HUDEP-2 (cell line): Measurements from ENCODE around the gene ENPP3.

ENCODE experiments used
- DNase-seq, 76 experiments: peaks; one replicate each; lab custom pipeline; 2025; ENCODE audit not compliant: unreplicated experiment in 76 of 76; lab: John Stamatoyannopoulos, UW

The ENPP3 gene

GRCh38 chr6:131636880-131637792 lies at the start of gene ENPP3:
Gene ENPP3, plus strand, starts transcription at chr6:131637302. Its CDS starts 83 bp downstream, at chr6:131637385.
- peak in 31 of 76 experiments; percentile 21 to 73 (median 53) for DNase-seq

GRCh38 chr6:131587909-131588308 lies 49.2 kb upstream of the ENPP3 start:
- no peak for DNase-seq

DNA sequence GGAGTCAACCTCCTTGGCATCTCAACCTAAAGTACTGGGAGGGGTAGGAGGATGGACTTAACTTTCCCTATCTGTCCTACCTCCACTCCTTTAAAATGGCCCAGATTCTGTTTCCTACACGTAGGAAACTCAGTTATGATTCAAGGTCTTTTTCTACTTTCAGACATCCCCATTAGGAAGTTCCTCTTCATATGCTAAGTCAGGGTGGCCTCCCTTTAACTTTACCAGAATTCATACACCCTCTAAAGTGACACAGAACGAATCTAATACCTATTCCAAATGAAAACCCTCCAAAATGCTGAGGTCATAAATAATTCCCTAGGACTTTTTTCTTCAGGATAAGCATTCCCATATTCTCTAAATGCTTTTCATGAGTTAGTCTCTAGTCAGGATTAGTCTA lies 48.5 kb upstream of the ENPP3 start:
- no peak for DNase-seq

GRCh38 chr6:131592935-131593334 lies 44.2 kb upstream of the ENPP3 start:
- no peak for DNase-seq

DNA sequence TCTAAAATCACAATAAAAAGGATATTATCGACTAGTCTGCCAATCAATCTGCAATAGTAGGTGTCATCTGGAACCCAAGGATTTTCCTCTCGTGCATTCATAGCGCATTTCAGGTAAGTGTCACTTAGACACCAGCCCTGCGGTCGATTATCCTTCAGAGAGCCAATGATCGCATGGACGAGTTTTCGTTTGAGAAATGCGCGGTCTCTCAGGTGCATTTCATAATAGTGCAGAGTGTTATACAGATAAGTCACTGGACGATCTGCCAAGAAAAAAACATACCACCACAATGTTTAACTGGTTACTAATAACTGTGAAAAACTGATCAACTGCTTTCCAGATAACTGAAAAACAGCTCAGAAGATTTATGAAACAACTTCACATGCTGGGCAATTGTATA lies 43.0 kb upstream of the ENPP3 start:
- DNase-seq = no peak

DNA sequence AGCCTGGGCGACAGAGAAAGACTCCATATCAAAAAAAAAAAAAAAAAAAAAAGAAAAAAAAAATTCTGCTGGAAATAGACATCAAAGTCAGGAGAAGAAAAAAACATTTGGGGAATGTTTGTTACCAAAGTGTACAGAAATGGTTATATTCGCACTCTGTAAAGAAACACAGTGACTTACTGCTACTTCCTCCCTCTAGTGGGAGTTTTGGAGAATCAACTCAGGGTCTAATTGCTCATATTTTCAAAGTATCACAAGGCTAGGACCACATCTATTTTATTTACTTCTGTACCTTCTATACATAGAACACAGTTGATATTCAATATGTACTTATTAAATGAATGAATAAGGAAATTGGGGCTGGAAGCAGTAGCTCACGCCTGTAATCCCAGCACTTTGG lies 39.7 kb upstream of the ENPP3 start:
- DNase-seq = peak in 1 of 76 experiments; percentile 7

GRCh38 chr6:131600716-131601115 lies 36.4 kb upstream of the ENPP3 start:
- DNase-seq = no peak

- no peak for DNase-seq
Observed at GRCh38 chr6:131602781-131603312, 34.3 kb upstream of the ENPP3 start.

DNA sequence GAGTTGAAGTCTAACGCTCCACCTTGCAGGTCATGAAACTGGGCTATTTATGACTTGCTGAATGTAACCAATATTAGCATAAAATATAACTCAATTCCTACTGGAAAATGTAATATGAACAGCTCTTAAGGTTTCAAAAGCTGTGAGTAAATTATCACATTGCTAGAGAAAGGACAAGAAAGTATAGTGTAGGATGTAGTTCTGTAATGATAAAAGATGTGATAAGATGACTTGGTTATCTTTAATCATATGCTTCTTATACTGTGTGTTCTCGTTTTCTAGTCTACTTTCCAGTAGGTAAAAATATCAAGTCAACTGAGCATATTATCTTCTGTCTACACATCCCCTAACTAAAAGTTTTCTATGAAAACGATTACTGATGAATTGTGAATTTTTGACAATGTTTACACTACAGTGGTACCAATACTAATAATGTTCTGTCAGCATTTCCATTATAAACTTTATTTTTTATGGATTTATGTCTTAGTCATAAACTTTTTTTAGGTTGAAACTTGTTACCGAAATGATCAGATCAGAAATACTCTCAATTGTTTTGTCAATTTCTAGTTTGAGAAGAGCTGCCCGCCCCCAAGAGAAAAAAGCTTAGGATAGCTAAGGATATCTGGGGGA lies 23.7 kb upstream of the ENPP3 start:
- no peak for DNase-seq

DNA sequence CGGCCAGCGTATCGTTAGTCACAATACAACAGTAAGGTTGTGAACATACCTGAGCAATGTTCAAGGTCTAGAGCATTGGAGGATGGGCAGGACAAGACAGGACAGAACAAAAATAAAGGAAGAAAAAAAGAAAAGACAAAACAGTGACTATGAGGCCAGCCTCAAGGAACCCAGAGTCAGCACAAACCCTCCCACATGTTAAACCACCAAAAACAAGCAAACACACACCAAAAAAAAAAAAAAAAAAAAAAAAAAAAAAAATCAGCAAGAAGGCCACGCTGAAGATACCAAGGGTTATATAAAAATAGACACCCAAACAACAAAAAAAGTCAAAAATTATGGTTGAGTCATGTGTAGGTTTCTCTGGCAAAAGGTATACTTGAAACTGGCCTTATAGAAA lies 21.8 kb upstream of the ENPP3 start:
- no peak for DNase-seq

DNA sequence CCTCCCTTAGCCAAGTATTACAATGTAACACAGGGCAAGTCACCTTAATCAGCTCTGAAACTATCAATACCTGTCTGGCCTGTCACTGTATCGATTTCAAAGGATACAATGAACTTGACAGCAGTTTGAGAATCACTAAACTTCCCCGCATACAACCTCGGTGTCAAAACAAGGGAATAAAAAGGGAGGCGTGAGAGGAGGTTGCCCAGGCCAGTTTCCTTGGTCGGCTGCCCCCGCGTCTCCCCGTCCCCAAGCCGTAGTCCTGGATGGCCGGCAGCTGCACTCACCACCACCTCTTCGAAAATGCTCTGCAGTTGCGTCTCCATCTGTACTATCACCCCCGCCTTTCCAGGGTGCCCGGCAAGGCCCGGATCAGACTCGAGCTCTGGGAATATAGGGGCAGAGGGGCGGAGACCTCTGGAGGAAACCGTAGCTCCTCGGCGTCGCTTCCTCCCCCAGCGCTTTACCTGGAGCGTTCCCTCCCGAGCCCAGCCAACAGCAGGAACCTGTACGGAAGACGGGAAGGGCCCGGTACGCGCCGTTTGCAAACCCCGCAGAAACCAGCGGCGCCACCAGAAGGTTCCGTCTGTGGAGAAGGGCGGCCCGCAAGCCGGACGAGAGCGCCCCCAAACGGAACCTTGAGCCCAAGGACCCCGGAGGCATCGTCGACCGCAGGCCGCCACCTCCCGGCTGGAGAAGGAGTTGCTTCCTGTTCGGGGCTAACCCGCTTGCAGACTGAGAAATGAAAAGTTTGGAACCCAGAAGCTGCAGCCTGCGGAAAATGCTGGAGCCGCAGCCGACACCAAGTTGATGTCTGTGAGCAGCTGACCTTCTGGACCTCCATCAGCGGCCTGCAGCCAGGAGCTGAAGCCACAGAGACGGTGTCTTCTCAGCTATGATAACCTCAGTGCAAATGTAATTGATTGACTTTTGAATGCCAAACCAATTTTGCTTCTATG lies 9.1 kb upstream of the ENPP3 start, which contains the start of gene MED23:
TSS of gene MED23 (minus strand) at position 519 of the 959 bp plus-strand sequence. CDS start at position 326, 193 bp downstream.
- peak; percentile 60 to 99 (median 96) for DNase-seq

DNA sequence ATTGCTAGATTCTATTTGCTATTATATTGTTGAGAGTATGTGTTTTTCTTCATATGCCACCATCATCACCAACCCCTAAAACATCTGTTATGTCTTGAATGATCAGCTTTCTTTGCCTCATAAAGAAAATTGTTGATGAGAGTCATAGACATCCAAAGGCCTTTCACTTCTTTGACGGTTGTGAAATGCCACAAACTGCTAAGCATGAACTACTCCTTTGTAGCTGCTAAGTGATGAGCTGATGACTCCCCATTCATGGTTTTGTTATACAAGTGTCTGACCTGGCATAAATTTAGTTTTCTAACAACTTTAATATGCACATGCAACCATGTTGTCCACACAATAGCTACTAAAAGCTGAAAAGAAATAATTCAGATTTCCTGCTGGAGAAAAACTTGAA lies 8.4 kb upstream of the ENPP3 start:
- peak in 3 of 76 experiments; percentile 20 to 51 (median 25) for DNase-seq

GRCh38 chr6:131629651-131630050 lies 7.5 kb upstream of the ENPP3 start:
- DNase-seq = peak in 74 of 76 experiments; percentile 22 to 98 (median 79)

- DNase-seq = no peak
Observed at GRCh38 chr6:131631625-131632289, 5.3 kb upstream of the ENPP3 start.

- no peak for DNase-seq
Observed at GRCh38 chr6:131635384-131636340, 1.4 kb upstream of the ENPP3 start.

- DNase-seq = peak in 9 of 76 experiments; percentile 20 to 62 (median 39)
Observed at GRCh38 chr6:131638013-131638412, 911 bp downstream of the ENPP3 start.

DNA sequence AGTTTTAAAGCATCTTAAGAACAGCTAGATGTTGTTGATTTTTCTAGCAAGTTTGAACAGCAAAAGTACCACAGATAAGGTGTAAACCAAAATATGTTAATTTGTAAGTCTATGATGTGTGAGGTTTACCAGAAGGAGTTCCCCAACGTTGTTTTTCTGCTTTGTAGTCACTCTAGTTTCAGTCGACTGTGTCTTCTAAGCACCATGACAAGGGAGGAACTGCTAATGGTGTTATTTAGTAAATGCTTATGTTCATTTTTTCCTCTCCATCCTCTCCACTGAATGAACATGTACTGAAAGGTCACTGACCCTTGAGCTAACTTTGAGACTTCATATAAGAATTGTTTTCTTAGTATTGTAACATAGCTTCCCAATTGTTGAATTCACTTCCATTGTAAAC lies 3.0 kb downstream of the ENPP3 start:
- DNase-seq = peak in 11 of 76 experiments; percentile 26 to 66 (median 47)

DNA sequence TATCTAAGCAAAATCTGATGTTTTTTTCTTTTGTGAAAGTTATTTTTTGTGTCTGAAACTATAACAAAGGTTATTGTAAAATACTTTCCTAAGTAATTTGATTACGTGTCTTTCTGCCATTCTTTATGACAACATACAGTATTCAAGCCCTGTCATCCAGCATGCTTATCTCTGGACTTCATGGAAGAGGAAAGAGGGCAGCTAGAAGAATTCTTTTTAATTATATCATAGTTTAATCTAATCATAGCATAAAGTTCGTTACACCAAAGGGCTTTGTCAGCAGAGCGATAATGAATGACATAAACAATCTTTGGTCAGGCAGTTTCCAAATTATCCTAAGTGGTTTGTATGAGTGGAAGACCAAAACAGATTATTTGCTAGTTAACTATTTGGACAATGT lies 3.5 kb downstream of the ENPP3 start:
- peak in 37 of 76 experiments; percentile 32 to 91 (median 72) for DNase-seq

DNA sequence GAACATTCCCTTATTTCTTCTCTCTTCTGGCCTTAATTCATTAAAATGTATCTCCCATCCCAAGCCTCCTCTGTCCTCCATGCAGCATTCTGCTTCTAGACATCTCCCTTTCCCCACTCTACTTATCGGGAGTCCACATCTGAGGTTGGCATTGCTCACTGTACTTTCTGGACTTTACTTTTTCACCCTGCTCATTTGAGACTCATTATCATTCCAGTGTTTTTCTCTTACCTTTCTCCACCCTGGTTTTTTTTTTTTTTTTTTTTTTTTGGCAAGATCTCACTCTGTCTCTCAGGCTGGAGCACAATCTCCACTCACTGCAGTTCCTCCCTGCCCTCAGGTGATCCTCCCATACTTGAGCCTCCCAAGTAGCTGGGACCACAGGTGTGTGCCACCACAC lies 4.5 kb downstream of the ENPP3 start:
- DNase-seq = peak in 15 of 76 experiments; percentile 24 to 66 (median 43)
